HL-60 (cell line): Measurements from ENCODE around the gene FAF1.

Experiments used
- CTCF ChIP-seq: IDR thresholded peaks from one replicate; pipeline ENCODE4 v1.5.1; 2011; ENCODE audit warnings: low read length, control low read depth, inconsistent platforms; ENCODE audit not compliant: insufficient read depth
- GABPA ChIP-seq: IDR thresholded peaks from 2 replicates; pipeline ENCODE4 v1.6.1; 2012; ENCODE audit warnings: low read depth
- POLR2AphosphoS5 ChIP-seq: IDR thresholded peaks from 2 replicates; pipeline ENCODE4 v1.6.1; 2012; ENCODE audit warnings: low read depth

- TF ChIP-seq GABPA (no peak), CTCF (no peak), POLR2AphosphoS5 (no peak)
These were observed 36.0 kb upstream of the FAF1 start for GRCh38 chr1:50996083-50996482.
